ENCODE results near the gene HOXD4.

The HOXD4 gene

GRCh38 chr2:176160251-176160985 lies 9.1 kb downstream of the HOXD4 start:
- Mint-ChIP-seq H3K27ac (no peak overlapping the region), H3K9me3 (peaks cover 7% of the 10 kb centered on the region), H3K4me1 (ENCODE audit: low read depth) (no peaks in the 10 kb centered on the region), H3K36me3 (ENCODE audit: low read depth) (peaks cover 2% of the 10 kb centered on the region), H3K27me3 (ENCODE audit: low read depth) (peaks cover 87% of the 10 kb centered on the region), H3K4me3 (no peak overlapping the region)
- no peak for DNase-seq (ENCODE audit: low spot score)

GRCh38 chr2:176160986-176161824 lies 9.9 kb downstream of the HOXD4 start:
- Mint-ChIP-seq H3K27me3 (ENCODE audit: low read depth) (peaks cover 88% of the 10 kb centered on the region), H3K9me3 (peaks cover 7% of the 10 kb centered on the region), H3K4me3 (no peak overlapping the region), H3K27ac (peak overlapping the region; percentile 55), H3K4me1 (ENCODE audit: low read depth) (no peaks in the 10 kb centered on the region), H3K36me3 (ENCODE audit: low read depth) (peaks cover 2% of the 10 kb centered on the region)
- DNase-seq (ENCODE audit: low spot score), result no peak

GRCh38 chr2:176161825-176162626 lies 10.7 kb downstream of the HOXD4 start:
- Mint-ChIP-seq H3K9me3 (peaks cover 7% of the 10 kb centered on the region), H3K27ac (no peak overlapping the region), H3K4me1 (ENCODE audit: low read depth) (no peaks in the 10 kb centered on the region), H3K27me3 (ENCODE audit: low read depth) (peaks cover 90% of the 10 kb centered on the region), H3K4me3 (no peak overlapping the region), H3K36me3 (ENCODE audit: low read depth) (peaks cover 2% of the 10 kb centered on the region)
- no peak for DNase-seq (ENCODE audit: low spot score)

- H3K9me3 Mint-ChIP-seq, result peaks cover 7% of the 10 kb centered on the region
- no peaks in the 10 kb centered on the region for H3K4me1 Mint-ChIP-seq (ENCODE audit: low read depth)
- no peak overlapping the region for H3K4me3 Mint-ChIP-seq
- peaks cover 91% of the 10 kb centered on the region for H3K27me3 Mint-ChIP-seq (ENCODE audit: low read depth)
- H3K27ac Mint-ChIP-seq, result no peak overlapping the region
- H3K36me3 Mint-ChIP-seq (ENCODE audit: low read depth), result peaks cover 2% of the 10 kb centered on the region
- DNase-seq (ENCODE audit: low spot score), result no peak
These were observed 11.7 kb downstream of the HOXD4 start for GRCh38 chr2:176162911-176163671.

GRCh38 chr2:176163672-176164056 lies 12.3 kb downstream of the HOXD4 start:
- no peaks in the 10 kb centered on the region for H3K36me3 Mint-ChIP-seq (ENCODE audit: low read depth)
- H3K4me1 Mint-ChIP-seq (ENCODE audit: low read depth), result no peaks in the 10 kb centered on the region
- H3K27ac Mint-ChIP-seq, result peak overlapping the region; percentile 9
- no peak overlapping the region for H3K4me3 Mint-ChIP-seq
- H3K27me3 Mint-ChIP-seq (ENCODE audit: low read depth), result peaks cover 85% of the 10 kb centered on the region
- no peak for DNase-seq (ENCODE audit: low spot score)
- H3K9me3 Mint-ChIP-seq, result peaks cover 7% of the 10 kb centered on the region

GRCh38 chr2:176164201-176164600 lies 12.9 kb downstream of the HOXD4 start:
- Mint-ChIP-seq H3K27me3 (ENCODE audit: low read depth) (peaks cover 83% of the 10 kb centered on the region), H3K4me1 (ENCODE audit: low read depth) (no peaks in the 10 kb centered on the region), H3K4me3 (no peak overlapping the region), H3K36me3 (ENCODE audit: low read depth) (no peaks in the 10 kb centered on the region), H3K27ac (no peak overlapping the region), H3K9me3 (peaks cover 7% of the 10 kb centered on the region)
- DNase-seq (ENCODE audit: low spot score), result no peak

- Mint-ChIP-seq H3K4me3 (no peak overlapping the region), H3K9me3 (peaks cover 7% of the 10 kb centered on the region), H3K4me1 (ENCODE audit: low read depth) (no peaks in the 10 kb centered on the region), H3K36me3 (ENCODE audit: low read depth) (no peaks in the 10 kb centered on the region), H3K27me3 (ENCODE audit: low read depth) (peaks cover 82% of the 10 kb centered on the region), H3K27ac (no peak overlapping the region)
- no peak for DNase-seq (ENCODE audit: low spot score)
These were observed 13.4 kb downstream of the HOXD4 start for GRCh38 chr2:176164611-176165369.

GRCh38 chr2:176165370-176166050 lies 14.2 kb downstream of the HOXD4 start:
- Mint-ChIP-seq H3K4me3 (no peak overlapping the region), H3K9me3 (peaks cover 7% of the 10 kb centered on the region), H3K27me3 (ENCODE audit: low read depth) (peaks cover 82% of the 10 kb centered on the region), H3K4me1 (ENCODE audit: low read depth) (no peaks in the 10 kb centered on the region), H3K36me3 (ENCODE audit: low read depth) (no peaks in the 10 kb centered on the region), H3K27ac (no peak overlapping the region)
- no peak for DNase-seq (ENCODE audit: low spot score)

- Mint-ChIP-seq H3K4me3 (no peak overlapping the region), H3K4me1 (ENCODE audit: low read depth) (no peaks in the 10 kb centered on the region), H3K27ac (no peak overlapping the region), H3K36me3 (ENCODE audit: low read depth) (no peaks in the 10 kb centered on the region), H3K9me3 (peaks cover 7% of the 10 kb centered on the region), H3K27me3 (ENCODE audit: low read depth) (peaks cover 83% of the 10 kb centered on the region)
- no peak for DNase-seq (ENCODE audit: low spot score)
These were observed 14.9 kb downstream of the HOXD4 start for GRCh38 chr2:176166272-176166671.

GRCh38 chr2:176167398-176167797 lies 16.0 kb downstream of the HOXD4 start:
- H3K4me3 Mint-ChIP-seq, result no peak overlapping the region
- no peak for DNase-seq (ENCODE audit: low spot score)
- peaks cover 7% of the 10 kb centered on the region for H3K9me3 Mint-ChIP-seq
- H3K27ac Mint-ChIP-seq, result no peak overlapping the region
- no peaks in the 10 kb centered on the region for H3K36me3 Mint-ChIP-seq (ENCODE audit: low read depth)
- H3K27me3 Mint-ChIP-seq (ENCODE audit: low read depth), result peaks cover 79% of the 10 kb centered on the region
- H3K4me1 Mint-ChIP-seq (ENCODE audit: low read depth), result no peaks in the 10 kb centered on the region

- no peak for DNase-seq (ENCODE audit: low spot score)
These were observed 17.8 kb downstream of the HOXD4 start for GRCh38 chr2:176169181-176169580.

GRCh38 chr2:176169711-176170110 lies 18.4 kb downstream of the HOXD4 start:
- Mint-ChIP-seq H3K9me3 (no peaks in the 10 kb centered on the region), H3K4me3 (no peak overlapping the region), H3K27me3 (ENCODE audit: low read depth) (peaks cover 81% of the 10 kb centered on the region), H3K36me3 (ENCODE audit: low read depth) (peaks cover 4% of the 10 kb centered on the region), H3K4me1 (ENCODE audit: low read depth) (no peaks in the 10 kb centered on the region), H3K27ac (no peak overlapping the region)
- no peak for DNase-seq (ENCODE audit: low spot score)

More at GRCh38 chr2:176169181-176169580, 17.8 kb downstream of the HOXD4 start:
- Mint-ChIP-seq H3K27me3 (ENCODE audit: low read depth) (peaks cover 81% of the 10 kb centered on the region), H3K27ac (no peak overlapping the region), H3K9me3 (peaks cover 1% of the 10 kb centered on the region), H3K36me3 (ENCODE audit: low read depth) (peaks cover 4% of the 10 kb centered on the region), H3K4me1 (ENCODE audit: low read depth) (no peaks in the 10 kb centered on the region), H3K4me3 (no peak overlapping the region)
